Tibial nerve (tissue), 4 donors: Measurements from ENCODE around the gene RIOX2.

Experiments
- CTCF ChIP-seq, 5 experiments: fragments of 200-600 bp in 3 of 5; fragments of 450-650 bp in 2 of 5; sonication (generic) in 3 of 5; IDR thresholded peaks; one replicate each; pipeline ENCODE4 v1.5.1; 2016 to 2019; ENCODE audit warnings: antibody characterized with exemption in 5 of 5, mild to moderate bottlenecking in 3 of 5, moderate library complexity in 2 of 5
- EP300 ChIP-seq, 2 donors: sonication (generic); formaldehyde crosslinking; IDR thresholded peaks; one replicate each; pipeline ENCODE4 v1.6.1; 2017; ENCODE audit warnings: antibody characterized with exemption in 2 of 2, mild to moderate bottlenecking in 1 of 2

- TF ChIP-seq CTCF (IDR thresholded peaks at IDR 0.05) (no peak), EP300 (IDR thresholded peaks at IDR 0.05) (no peak)
Measured at GRCh38 chr3:97956051-97956450, 16.2 kb downstream of the RIOX2 start.
